PC-9 (cell line): ENCODE results near the gene HSPA1B. TPM values are rescaled to one million over a fixed set of nuclear protein-coding genes. Genes with fewer than 3 reads are reported as not detected.
"Not testable (repeated sequence)": the region's sequence is repeated elsewhere in the genome, so short reads cannot be mapped to it uniquely, and the experiment has no call there.

Experiments
- BruUV-seq: library from RNA; stranded (reverse); fragments of 400-500 nt; replicated peaks from 2 replicates; lab custom pipeline; 2021; lab: Mats Ljungman, UMichigan
- CTCF ChIA-PET: fragments of 300-600 bp; sonication (Branson Sonifier 250); formaldehyde crosslinking; loops from one replicate; lab custom pipeline; 2022; ENCODE audit warnings: antibody characterized with exemption; lab: Charles Lee
- POLR2A ChIA-PET: fragments of 300-600 bp; sonication (Branson Sonifier 250); formaldehyde crosslinking; loops from one replicate; lab custom pipeline; 2022; ENCODE audit warnings: antibody characterized with exemption; ENCODE audit not compliant: unreplicated experiment; lab: Charles Lee
- DNase-seq, 2 experiments: peaks; one replicate each; pipeline versions ENCODE4 v3.0.0 to v3.0.0-alpha.2; 2015 to 2022; ENCODE audit warnings: mixed read lengths in 1 of 2
- H2AFZ ChIP-seq: fragments of 200-600 bp; sonication (generic); 2 replicates; pipeline ENCODE4 v1.8.1; 2017; ENCODE audit warnings: antibody characterized with exemption
- H3F3A ChIP-seq: fragments of 200-600 bp; sonication (generic); 2 replicates; pipeline ENCODE4 v1.8.1; 2017; ENCODE audit warnings: antibody characterized with exemption, mild to moderate bottlenecking, low read depth; ENCODE audit not compliant: insufficient read depth
- H3K27ac ChIP-seq: fragments of 200-600 bp; sonication (generic); 2 replicates; pipeline ENCODE4 v1.6.1; 2016; ENCODE audit warnings: mixed run types
- H3K27me3 ChIP-seq: fragments of 200-600 bp; sonication (generic); 2 replicates; pipeline ENCODE4 v1.6.1; 2016; ENCODE audit warnings: low read depth, mixed run types; ENCODE audit not compliant: insufficient read depth
- H3K36me3 ChIP-seq: fragments of 200-600 bp; sonication (generic); 2 replicates; pipeline ENCODE4 v1.6.1; 2016; ENCODE audit warnings: low read depth, mixed run types
- H3K4me1 ChIP-seq: fragments of 200-600 bp; sonication (generic); replicated peaks from 2 replicates; pipeline ENCODE4 v1.6.1; 2016; ENCODE audit warnings: mixed run types; ENCODE audit not compliant: insufficient read depth
- H3K4me2 ChIP-seq: fragments of 200-600 bp; sonication (generic); 2 replicates; pipeline ENCODE4 v1.6.1; 2017; ENCODE audit warnings: mixed run types
- H3K4me3 ChIP-seq: fragments of 200-600 bp; sonication (generic); 2 replicates; pipeline ENCODE4 v1.6.1; 2016; ENCODE audit warnings: mixed run types
- H3K79me2 ChIP-seq: fragments of 200-600 bp; sonication (generic); 2 replicates; pipeline ENCODE4 v1.6.1; 2017; ENCODE audit warnings: low read depth, mixed run types
- H3K9me2 ChIP-seq: fragments of 200-600 bp; sonication (generic); 2 replicates; pipeline ENCODE4 v1.8.1; 2017; ENCODE audit warnings: mild to moderate bottlenecking; ENCODE audit not compliant: insufficient read depth
- H3K9me3 ChIP-seq: fragments of 200-600 bp; sonication (generic); 2 replicates; pipeline ENCODE4 v1.8.1; 2016; ENCODE audit warnings: low read depth; ENCODE audit not compliant: insufficient read depth
- H4K20me1 ChIP-seq: fragments of 200-600 bp; sonication (generic); 2 replicates; pipeline ENCODE4 v1.8.1; 2017; ENCODE audit not compliant: insufficient read depth
- EZH2 ChIP-seq: fragments of 200-600 bp; sonication (generic); IDR thresholded peaks from 2 replicates; pipeline ENCODE4 v1.8.0; 2017; ENCODE audit warnings: antibody characterized with exemption, low read depth
- intact Hi-C: fragments of 100-400 bp; cut with micrococcal nuclease; formaldehyde crosslinking; loops from one replicate; pipeline ENCODE4 v1.10.0; 2022; ENCODE audit not compliant: unreplicated experiment
- total RNA-seq: library from RNA; stranded (reverse); gene quantifications from 2 replicates; pipeline ENCODE4 v1.2.3, GENCODE V29; 2021
- TF ChIP-seq, protein P1 (sequence below): fragments of 200-600 bp; sonication (generic); conservative IDR thresholded peaks from 2 replicates; pipeline ENCODE4 v1.6.1; 2017; ENCODE audit warnings: mixed run types, antibody characterized with exemption, mild to moderate bottlenecking, moderate library complexity

The HSPA1B gene
- total RNA-seq, 1 experiment from 2014 or later, result 334 TPM

DNA sequence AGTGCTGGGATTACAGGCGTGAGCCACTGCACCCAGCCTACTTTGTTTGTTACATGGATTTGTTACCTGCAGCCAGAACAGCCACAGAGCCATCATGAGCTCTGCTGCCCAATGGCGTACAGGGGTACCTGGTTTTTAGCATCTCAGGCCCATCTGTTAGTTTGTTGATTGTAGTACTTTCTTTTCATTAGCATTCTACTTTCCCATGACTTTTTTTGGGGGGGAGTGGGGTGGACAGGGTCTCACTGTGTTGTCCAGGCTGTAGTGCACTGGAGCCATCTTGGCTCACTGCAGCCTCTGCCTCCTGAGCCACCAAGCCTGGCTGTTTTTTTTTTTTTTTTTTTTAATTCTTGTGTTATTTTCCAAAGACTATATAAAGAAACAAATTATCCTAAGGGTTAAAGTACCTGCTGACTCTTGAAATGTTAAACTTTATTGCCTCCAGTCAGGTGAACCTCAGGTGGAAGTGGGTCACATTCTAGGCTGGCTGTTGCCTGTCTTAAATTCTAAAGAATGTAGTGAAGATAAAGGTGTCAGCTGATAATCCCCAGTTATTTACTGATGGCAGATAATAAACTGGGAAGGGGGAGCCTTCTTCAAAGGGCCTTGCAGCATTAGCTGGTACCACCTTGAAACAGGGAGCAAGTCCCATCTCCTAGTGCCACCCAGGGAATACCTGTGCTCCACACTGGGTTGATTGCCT lies 19.9 kb downstream of the HSPA1B start:
- H2AFZ ChIP-seq, result no peak overlapping the region
- H3K4me1 ChIP-seq, result no peaks in the 10 kb centered on the region
- POLR2A ChIA-PET, result interaction anchor here (0.9 kb wide), 1 partner anchor 170 kb away, joined by 5 read pairs; no protein-coding TSS in a partner anchor
- intact Hi-C loops, result no loop called here
- TF ChIP-seq, protein P1, sequence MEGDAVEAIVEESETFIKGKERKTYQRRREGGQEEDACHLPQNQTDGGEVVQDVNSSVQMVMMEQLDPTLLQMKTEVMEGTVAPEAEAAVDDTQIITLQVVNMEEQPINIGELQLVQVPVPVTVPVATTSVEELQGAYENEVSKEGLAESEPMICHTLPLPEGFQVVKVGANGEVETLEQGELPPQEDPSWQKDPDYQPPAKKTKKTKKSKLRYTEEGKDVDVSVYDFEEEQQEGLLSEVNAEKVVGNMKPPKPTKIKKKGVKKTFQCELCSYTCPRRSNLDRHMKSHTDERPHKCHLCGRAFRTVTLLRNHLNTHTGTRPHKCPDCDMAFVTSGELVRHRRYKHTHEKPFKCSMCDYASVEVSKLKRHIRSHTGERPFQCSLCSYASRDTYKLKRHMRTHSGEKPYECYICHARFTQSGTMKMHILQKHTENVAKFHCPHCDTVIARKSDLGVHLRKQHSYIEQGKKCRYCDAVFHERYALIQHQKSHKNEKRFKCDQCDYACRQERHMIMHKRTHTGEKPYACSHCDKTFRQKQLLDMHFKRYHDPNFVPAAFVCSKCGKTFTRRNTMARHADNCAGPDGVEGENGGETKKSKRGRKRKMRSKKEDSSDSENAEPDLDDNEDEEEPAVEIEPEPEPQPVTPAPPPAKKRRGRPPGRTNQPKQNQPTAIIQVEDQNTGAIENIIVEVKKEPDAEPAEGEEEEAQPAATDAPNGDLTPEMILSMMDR, result no peak
- no peak for TF ChIP-seq EZH2
- no TSS peak for BruUV-seq
- peaks cover 20% of the 10 kb centered on the region; the same call in 1 of the 2 replicates for H3F3A ChIP-seq
- H3K79me2 ChIP-seq, result no peaks in the 10 kb centered on the region
- H3K27ac ChIP-seq, result no peak overlapping the region
- H3K36me3 ChIP-seq, result no peaks in the 10 kb centered on the region
- no peak overlapping the region for H3K4me2 ChIP-seq
- no peaks in the 10 kb centered on the region for H4K20me1 ChIP-seq
- no peak overlapping the region for H3K4me3 ChIP-seq
- H3K27me3 ChIP-seq, result no peaks in the 10 kb centered on the region
- no peaks in the 10 kb centered on the region for H3K9me3 ChIP-seq
- DNase-seq, result no peak
- CTCF ChIA-PET, result interaction anchor here (0.6 kb wide), 1 partner anchor 117 kb away, joined by 3 read pairs; no protein-coding TSS in a partner anchor
- H3K9me2 ChIP-seq, result no peaks in the 10 kb centered on the region

DNA sequence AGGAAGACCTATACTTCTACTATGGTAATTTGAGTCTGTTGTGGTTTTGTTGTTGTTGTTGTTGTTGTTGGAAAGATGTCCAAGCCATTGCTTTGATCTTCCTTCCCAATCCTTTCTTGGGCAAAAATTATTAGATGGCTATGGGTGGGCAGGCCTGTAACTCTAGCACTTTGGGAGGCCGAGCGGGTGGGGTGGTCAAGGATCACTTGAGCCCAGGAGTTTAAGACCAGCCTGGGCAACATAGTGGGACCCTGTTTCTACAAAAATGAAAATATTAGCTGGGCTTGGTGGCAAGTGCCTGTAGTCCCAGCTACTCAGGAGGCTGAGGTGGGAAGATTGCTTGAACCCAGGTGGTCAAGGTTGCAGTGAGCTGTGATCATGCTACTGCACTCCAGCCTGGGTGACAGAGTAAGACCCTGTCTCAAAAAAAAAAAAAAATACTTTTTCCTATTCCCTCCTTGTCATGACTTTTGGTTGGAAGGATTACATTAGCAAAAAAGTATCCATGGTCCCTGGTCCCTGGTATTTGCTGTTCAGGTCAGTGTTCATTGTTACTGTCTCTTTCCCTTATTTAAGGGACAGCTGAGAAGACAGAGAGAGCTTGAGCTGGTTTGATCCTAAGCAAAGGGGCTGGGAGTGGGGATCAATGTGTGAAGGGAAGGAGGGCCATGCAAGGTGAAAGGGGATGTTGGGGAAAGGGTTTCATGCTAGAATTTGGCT lies 23.4 kb downstream of the HSPA1B start:
- H3K9me3 ChIP-seq, result no peaks in the 10 kb centered on the region
- H3K79me2 ChIP-seq, result no peaks in the 10 kb centered on the region
- H3K4me3 ChIP-seq, result no peak overlapping the region
- DNase-seq, result no peak
- POLR2A ChIA-PET, result no interaction called here
- H3K27me3 ChIP-seq, result no peaks in the 10 kb centered on the region
- no peaks in the 10 kb centered on the region for H3K36me3 ChIP-seq
- TF ChIP-seq, protein P1, result no peak
- no peak for TF ChIP-seq EZH2
- H3K4me2 ChIP-seq, result no peak overlapping the region
- no peaks in the 10 kb centered on the region for H3K4me1 ChIP-seq
- CTCF ChIA-PET, result no interaction called here
- H2AFZ ChIP-seq, result no peak overlapping the region
- no peaks in the 10 kb centered on the region for H3K9me2 ChIP-seq
- peaks cover 11% of the 10 kb centered on the region; the same call in 1 of the 2 replicates for H3F3A ChIP-seq
- H4K20me1 ChIP-seq, result no peaks in the 10 kb centered on the region
- BruUV-seq, result no TSS peak
- intact Hi-C loops, result no loop called here
- H3K27ac ChIP-seq, result no peak overlapping the region

DNA sequence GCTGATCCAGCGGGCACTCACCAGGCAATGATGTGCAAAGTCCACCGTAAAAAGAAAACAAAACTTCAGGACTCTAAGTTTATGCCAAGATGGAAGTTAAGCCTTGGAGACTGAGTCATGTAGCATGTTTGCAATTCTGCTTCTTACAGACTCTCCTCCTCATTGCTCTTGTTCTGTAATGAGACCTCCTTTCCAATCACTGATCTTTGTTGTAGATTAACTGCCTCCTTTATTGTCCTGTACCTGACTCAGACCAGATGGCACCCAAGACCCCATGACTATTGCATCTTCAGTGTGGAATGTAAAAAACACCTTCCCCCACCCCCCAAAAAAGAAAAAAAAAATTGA lies 23.9 kb downstream of the HSPA1B start:
- TF ChIP-seq, protein P1, result no peak
- no peak for TF ChIP-seq EZH2

DNA sequence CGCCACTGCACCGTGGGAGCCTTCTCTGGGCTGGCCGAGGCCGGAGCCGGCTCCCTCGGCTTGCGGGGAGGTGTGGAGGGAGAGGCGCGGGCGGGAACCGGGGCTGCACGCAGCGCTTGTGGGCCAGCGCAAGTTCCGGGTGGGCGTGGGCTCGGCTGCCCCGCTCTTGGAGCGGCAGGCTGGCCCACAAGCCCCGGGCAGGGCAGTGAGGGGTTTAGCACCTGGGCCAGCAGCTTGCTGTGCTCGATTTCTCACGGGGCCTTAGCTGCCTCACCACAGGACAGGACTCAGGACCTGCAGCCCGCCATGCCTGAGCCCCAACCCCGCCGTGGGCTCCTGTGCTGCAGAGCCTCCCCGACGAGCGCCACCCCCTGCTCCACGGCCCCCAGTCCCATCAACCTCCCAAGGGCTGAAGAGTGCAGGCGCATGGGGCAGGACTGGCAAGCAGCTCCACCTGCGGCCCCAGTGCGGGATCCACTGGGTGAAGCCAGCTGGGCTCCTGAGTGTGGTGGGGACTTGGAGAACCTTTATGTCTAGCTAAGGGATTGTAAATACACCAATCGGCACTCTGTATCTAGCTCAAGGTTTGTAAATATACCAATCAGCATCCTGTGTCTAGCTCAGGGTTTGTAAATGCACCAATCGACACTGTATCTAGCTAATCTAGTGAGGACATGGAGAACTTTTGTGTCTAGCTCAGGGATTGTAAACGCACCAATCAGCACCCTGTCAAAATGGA lies 24.6 kb downstream of the HSPA1B start:
- H3K27ac ChIP-seq, H3K4me1 ChIP-seq, CTCF ChIA-PET, POLR2A ChIA-PET, H2AFZ ChIP-seq, H3K4me3 ChIP-seq, intact Hi-C loops, H3K4me2 ChIP-seq, H4K20me1 ChIP-seq, DNase-seq, H3K36me3 ChIP-seq, H3K9me3 ChIP-seq, H3K79me2 ChIP-seq, H3K9me2 ChIP-seq, H3K27me3 ChIP-seq, BruUV-seq: not testable (repeated sequence)
- peaks cover 11% of the 10 kb centered on the region; the same call in 1 of the 2 replicates for H3F3A ChIP-seq

More for the DNA sequence above, 23.9 kb downstream of the HSPA1B start:
- BruUV-seq, result no TSS peak
- H4K20me1 ChIP-seq, result no peaks in the 10 kb centered on the region
- H3K4me1 ChIP-seq, result no peaks in the 10 kb centered on the region
- no peaks in the 10 kb centered on the region for H3K27me3 ChIP-seq
- H3K27ac ChIP-seq, result no peak overlapping the region
- intact Hi-C loops, result no loop called here
- no peaks in the 10 kb centered on the region for H3K36me3 ChIP-seq
- H3K79me2 ChIP-seq, result no peaks in the 10 kb centered on the region
- H3K9me2 ChIP-seq, result no peaks in the 10 kb centered on the region
- ChIA-PET CTCF (no interaction called here), POLR2A (no interaction called here)
- no peak overlapping the region for H3K4me3 ChIP-seq
- H2AFZ ChIP-seq, result no peak overlapping the region
- H3F3A ChIP-seq, result peaks cover 11% of the 10 kb centered on the region; the same call in 1 of the 2 replicates
- no peaks in the 10 kb centered on the region for H3K9me3 ChIP-seq
- no peak for DNase-seq
- H3K4me2 ChIP-seq, result no peak overlapping the region
